GM12801 (cell line): ENCODE measurements around the gene PARN.

Source experiments
- TF ChIP-seq, protein P1 (sequence below): IDR thresholded peaks from one replicate; pipeline ENCODE4 v1.5.1; 2011; ENCODE audit warnings: control low read depth; ENCODE audit not compliant: insufficient read length; ENCODE audit errors: extremely low read depth

Gene PARN

DNA sequence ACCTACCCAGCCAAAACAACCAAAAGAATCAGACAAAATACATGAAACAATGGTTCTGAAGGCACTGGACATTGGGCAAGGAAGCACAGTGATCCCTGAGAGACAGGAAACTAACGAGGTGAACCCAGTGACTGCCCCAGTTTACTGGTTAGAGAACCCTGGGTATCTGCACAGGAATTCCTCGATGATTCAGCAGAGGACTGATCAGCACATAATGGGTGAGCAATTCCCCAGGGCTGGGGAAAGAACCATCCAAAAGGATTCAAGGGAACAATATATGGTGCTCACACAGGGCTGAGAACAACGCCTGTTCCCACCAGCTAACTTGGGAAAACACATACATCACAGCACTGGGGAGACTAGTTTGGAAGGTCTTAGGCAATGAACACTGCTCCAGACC lies 167.2 kb downstream of the PARN start:
- TF ChIP-seq, protein P1, sequence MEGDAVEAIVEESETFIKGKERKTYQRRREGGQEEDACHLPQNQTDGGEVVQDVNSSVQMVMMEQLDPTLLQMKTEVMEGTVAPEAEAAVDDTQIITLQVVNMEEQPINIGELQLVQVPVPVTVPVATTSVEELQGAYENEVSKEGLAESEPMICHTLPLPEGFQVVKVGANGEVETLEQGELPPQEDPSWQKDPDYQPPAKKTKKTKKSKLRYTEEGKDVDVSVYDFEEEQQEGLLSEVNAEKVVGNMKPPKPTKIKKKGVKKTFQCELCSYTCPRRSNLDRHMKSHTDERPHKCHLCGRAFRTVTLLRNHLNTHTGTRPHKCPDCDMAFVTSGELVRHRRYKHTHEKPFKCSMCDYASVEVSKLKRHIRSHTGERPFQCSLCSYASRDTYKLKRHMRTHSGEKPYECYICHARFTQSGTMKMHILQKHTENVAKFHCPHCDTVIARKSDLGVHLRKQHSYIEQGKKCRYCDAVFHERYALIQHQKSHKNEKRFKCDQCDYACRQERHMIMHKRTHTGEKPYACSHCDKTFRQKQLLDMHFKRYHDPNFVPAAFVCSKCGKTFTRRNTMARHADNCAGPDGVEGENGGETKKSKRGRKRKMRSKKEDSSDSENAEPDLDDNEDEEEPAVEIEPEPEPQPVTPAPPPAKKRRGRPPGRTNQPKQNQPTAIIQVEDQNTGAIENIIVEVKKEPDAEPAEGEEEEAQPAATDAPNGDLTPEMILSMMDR, result no peak

DNA sequence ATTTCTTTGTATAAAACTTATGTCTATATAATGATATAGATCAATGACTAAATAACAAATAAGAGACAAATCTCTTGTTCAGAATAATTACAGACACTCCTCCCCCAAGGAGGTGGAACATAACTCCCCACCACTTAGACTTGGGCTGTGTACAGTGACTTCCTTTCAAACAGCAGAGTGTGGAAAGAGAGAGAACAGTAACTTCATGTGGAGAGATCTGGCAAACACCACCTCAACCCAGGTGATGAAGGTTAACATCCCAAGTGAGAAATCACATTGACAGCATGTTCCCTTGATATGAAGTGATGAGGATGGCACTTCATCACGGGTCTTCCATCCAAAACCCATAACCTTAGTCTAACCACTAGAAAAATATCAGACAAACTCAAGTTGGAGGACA lies 169.3 kb downstream of the PARN start:
- TF ChIP-seq, protein P1, result no peak

DNA sequence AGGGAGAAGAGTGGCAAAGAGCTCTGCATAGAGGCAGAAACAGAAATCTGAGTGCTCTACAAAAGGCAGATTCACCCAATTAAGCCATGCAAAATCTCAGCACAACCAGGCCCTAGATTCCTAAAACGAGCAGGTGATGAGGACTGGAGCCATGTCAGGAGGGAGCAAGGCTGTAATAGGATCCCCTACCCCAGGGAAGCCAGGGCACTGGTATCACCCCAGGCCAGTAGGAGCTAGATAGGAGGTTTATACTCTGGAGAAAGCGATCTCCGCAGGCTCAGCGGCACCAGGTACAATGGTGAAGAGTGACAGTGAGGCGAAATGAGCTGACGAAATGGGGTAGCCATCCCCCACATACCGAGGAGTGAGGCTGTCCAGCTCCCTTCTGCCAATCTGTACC lies 171.5 kb downstream of the PARN start:
- TF ChIP-seq, protein P1, result no peak

DNA sequence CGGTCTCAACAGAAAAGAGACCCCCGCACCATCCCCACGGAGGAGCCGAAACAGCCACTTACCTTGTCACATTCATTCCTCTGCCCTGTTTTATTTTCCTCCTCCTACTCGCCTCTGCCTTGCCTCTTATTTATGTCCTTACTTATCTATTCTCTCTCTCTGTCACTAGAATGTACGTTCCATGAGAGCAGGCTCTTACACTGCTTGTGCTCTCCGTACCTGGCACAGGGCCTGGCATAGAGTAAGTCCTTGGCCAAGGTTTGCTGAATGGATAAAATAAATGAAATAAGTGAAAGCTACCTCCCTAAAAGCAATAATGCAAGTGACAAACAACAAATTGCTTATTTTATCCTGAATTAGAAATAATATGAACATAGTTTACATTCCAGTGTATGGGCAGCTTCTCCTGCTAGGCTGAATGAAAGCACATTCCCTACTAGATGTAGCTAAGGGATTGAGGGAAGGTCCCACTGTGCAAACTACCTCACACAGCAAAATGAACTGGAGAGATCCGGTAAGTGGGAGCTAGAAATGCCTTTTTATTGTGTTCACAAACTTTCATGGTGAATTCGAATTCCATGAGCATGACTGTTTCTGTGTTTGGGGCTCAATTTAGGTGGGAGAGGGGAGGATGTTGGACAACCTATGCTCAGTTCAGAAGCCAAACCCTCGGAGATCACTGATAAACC lies 173.1 kb downstream of the PARN start:
- TF ChIP-seq, protein P1, result no peak

DNA sequence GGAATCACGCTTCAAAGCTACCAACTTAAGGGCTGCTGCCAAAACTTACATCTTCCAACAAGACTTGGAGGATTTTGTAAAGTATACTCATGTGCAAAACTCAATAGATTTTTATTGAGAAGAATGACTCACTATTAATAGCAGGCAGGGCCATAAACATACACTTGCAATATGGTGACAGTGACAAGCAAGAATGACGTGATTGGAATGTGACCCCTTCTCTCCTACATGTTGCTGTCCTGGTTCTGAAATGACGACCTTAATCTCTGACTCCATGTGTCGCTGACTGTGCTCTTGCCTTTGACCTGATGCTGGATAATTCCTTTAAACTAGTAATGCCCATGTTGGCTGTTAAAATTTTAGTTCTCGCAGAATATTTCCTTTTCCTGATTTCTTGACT lies 174.5 kb downstream of the PARN start:
- TF ChIP-seq, protein P1, result no peak

DNA sequence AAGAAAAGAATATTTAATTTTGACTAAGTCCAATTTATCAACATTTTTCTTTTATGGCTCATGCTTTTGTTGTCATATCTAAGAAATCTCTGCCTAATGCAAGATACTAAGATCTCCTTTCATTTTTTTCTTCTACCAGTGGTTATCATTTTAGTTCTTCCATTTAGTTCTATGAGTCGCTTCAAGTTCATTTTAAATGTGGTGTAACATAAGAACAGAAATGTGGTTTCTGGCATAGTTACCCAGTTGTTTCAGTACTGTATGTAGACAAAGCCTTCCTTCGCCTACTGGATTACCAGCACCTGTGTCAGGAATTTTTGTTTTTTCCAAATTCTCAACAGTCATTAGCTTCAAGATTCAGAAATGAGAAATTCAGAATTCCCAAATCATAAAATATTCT lies 175.7 kb downstream of the PARN start:
- TF ChIP-seq, protein P1, result no peak

DNA sequence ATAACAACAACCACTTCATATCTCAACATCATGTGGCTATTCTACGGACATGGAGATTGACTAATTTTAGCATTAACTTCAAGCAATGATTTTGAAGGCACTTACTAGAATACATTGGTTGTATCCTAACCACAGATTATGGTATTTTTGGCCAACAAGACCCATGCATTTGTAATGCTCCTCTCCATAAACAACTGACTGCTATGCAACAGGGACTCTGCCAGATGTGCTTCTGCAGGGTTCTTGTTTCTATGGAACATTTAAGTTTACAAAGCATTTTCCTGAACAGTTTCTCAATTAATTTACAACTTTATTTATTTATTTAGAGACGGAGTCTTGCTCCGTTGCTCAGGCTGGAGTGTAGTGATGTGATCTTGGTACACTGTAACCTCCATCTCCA lies 178.0 kb downstream of the PARN start:
- TF ChIP-seq, protein P1, result no peak

DNA sequence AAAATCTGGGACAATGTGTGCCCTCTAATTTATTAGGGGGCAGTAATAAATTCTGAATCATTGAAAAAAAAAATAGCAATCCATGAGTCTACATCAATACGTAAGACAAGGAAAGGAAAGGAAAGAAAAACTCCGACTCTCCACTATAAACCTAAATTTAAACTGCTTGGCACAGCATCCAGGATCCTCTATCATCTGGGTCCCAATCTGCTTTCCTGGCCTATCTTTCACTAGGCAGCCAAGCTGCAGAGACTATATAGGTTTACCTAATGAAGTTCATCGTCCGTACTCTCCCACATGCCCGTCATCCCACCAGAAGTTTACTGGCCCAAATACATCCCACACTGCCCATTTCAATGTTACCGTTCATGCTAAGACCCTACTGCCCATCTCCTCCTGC lies 179.2 kb downstream of the PARN start:
- TF ChIP-seq, protein P1, result no peak
